GM21528 (cell line): ENCODE measurements around the gene ZNF765.
"Not testable (repeated sequence)": the region's sequence is repeated elsewhere in the genome, so short reads cannot be mapped to it uniquely, and the experiment has no call there.

ENCODE experiments used
- ATAC-seq: cut with Tn5 transposase; IDR thresholded peaks from one replicate; pipeline ENCODE4 v1.9.1; 2021; ENCODE audit warnings: mild to moderate bottlenecking, moderate library complexity; ENCODE audit not compliant: unreplicated experiment, low FRiP score

ZNF765 gene

DNA sequence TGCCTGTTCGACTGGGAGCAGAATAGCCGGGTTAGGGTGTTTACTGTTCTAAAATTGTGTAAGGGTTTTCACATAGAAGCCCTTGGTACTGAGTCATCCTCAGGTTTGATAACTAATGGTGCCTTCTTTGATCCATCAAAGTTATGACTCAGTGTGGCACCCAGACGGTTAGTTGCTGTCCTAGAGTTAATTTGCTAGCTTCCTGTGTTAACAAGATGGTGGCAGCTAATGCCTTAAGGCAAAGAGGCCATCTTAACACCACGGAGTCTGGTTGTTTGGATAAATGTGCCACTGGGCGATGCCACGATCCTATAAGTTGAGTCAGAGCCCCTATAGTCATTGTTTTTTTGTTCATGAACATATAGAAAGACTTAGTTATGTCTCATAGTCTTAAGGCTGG, 80.5 kb downstream of the ZNF765 start:
- not testable (repeated sequence) for ATAC-seq
